Osteoblast (primary cell): ENCODE data around the gene AK9. TPM values are rescaled to one million over a fixed set of nuclear protein-coding genes. Genes with fewer than 3 reads are reported as not detected.

Source experiments
- DNase-seq: peaks from one replicate; pipeline ENCODE4 v3.0.0; 2011; ENCODE audit warnings: low spot score, mixed read lengths; ENCODE audit not compliant: insufficient read length; ENCODE audit errors: missing footprints
- H2AFZ ChIP-seq: 2 replicates; pipeline ENCODE4 v1.6.0; 2011; ENCODE audit warnings: mild to moderate bottlenecking, low read length
- H3K27ac ChIP-seq: 2 replicates; pipeline ENCODE4 v1.5.1; 2011; ENCODE audit warnings: mild to moderate bottlenecking, low read depth, low read length, moderate library complexity
- H3K27me3 ChIP-seq: 2 replicates; pipeline ENCODE4 v1.6.0; 2012; ENCODE audit warnings: mild to moderate bottlenecking, control low read depth, inconsistent platforms, low read length, moderate library complexity; ENCODE audit not compliant: insufficient read depth
- H3K36me3 ChIP-seq: 2 replicates; pipeline ENCODE4 v1.5.1; 2011; ENCODE audit warnings: mild to moderate bottlenecking, low read length, control low read depth, moderate library complexity; ENCODE audit not compliant: insufficient read depth
- H3K4me1 ChIP-seq: 2 replicates; pipeline ENCODE4 v1.5.1; 2011; ENCODE audit warnings: mild to moderate bottlenecking, low read length, control low read depth, moderate library complexity; ENCODE audit not compliant: insufficient read depth
- H3K4me2 ChIP-seq: 2 replicates; pipeline ENCODE4 v1.6.0; 2011; ENCODE audit warnings: mild to moderate bottlenecking, low read length; ENCODE audit not compliant: insufficient read depth
- H3K4me3 ChIP-seq: fragments of 200-600 bp; sonication (generic); 3 replicates; pipeline ENCODE4 v1.5.1; 2012; ENCODE audit warnings: mild to moderate bottlenecking, low read length, inconsistent platforms; ENCODE audit not compliant: insufficient read depth
- H3K79me2 ChIP-seq: 2 replicates; pipeline ENCODE4 v1.6.0; 2012; ENCODE audit warnings: mild to moderate bottlenecking, low read length, control low read depth, inconsistent platforms; ENCODE audit not compliant: insufficient read depth
- H3K9me3 ChIP-seq: 2 replicates; pipeline ENCODE4 v1.5.1; 2011; ENCODE audit warnings: low read depth, low read length, control low read depth
- H4K20me1 ChIP-seq: 2 replicates; pipeline ENCODE4 v1.6.0; 2012; ENCODE audit warnings: mild to moderate bottlenecking, low read length, control low read depth; ENCODE audit not compliant: insufficient read depth
- CTCF ChIP-seq: IDR thresholded peaks from 2 replicates; pipeline ENCODE4 v1.5.1; 2011; ENCODE audit warnings: mild to moderate bottlenecking, low read depth, low read length, moderate library complexity; ENCODE audit errors: extremely low read depth
- total RNA-seq: library from RNA; depleted of rRNA; stranded (reverse); fragments of >200 nt; gene quantifications from 2 replicates; pipeline ENCODE4 v1.2.3, GENCODE V29; 2012

AK9 gene
- total RNA-seq, 1 donor = 5.8 TPM

- H4K20me1 ChIP-seq = no peaks in the 10 kb centered on the region
- no peak overlapping the region for H2AFZ ChIP-seq
- H3K27ac ChIP-seq = no peak overlapping the region
- no peak overlapping the region for H3K4me2 ChIP-seq
- TF ChIP-seq CTCF = no peak
- no peaks in the 10 kb centered on the region for H3K79me2 ChIP-seq
- H3K36me3 ChIP-seq = no peaks in the 10 kb centered on the region
- DNase-seq = no peak
- H3K27me3 ChIP-seq = no peaks in the 10 kb centered on the region
- H3K4me1 ChIP-seq = no peaks in the 10 kb centered on the region
- H3K4me3 ChIP-seq = no peak overlapping the region
- no peaks in the 10 kb centered on the region for H3K9me3 ChIP-seq
These were observed 67.7 kb downstream of the AK9 start for GRCh38 chr6:109623288-109623687.

GRCh38 chr6:109612268-109612667 lies 78.7 kb downstream of the AK9 start:
- Histone ChIP-seq H3K4me1 (no peaks in the 10 kb centered on the region), H3K79me2 (no peaks in the 10 kb centered on the region), H3K27me3 (no peaks in the 10 kb centered on the region), H3K36me3 (no peaks in the 10 kb centered on the region), H3K9me3 (no peaks in the 10 kb centered on the region), H3K4me2 (no peak overlapping the region), H2AFZ (no peak overlapping the region), H4K20me1 (no peaks in the 10 kb centered on the region), H3K27ac (no peak overlapping the region), H3K4me3 (no peak overlapping the region)
- DNase-seq = no peak
- no peak for TF ChIP-seq CTCF

GRCh38 chr6:109611502-109611901 lies 79.5 kb downstream of the AK9 start:
- Histone ChIP-seq H4K20me1 (no peaks in the 10 kb centered on the region), H3K9me3 (no peaks in the 10 kb centered on the region), H3K4me2 (no peak overlapping the region), H3K4me1 (no peaks in the 10 kb centered on the region), H2AFZ (no peak overlapping the region), H3K27me3 (no peaks in the 10 kb centered on the region), H3K4me3 (no peak overlapping the region), H3K27ac (no peak overlapping the region), H3K79me2 (no peaks in the 10 kb centered on the region), H3K36me3 (no peaks in the 10 kb centered on the region)
- TF ChIP-seq CTCF = no peak
- DNase-seq = no peak

DNA sequence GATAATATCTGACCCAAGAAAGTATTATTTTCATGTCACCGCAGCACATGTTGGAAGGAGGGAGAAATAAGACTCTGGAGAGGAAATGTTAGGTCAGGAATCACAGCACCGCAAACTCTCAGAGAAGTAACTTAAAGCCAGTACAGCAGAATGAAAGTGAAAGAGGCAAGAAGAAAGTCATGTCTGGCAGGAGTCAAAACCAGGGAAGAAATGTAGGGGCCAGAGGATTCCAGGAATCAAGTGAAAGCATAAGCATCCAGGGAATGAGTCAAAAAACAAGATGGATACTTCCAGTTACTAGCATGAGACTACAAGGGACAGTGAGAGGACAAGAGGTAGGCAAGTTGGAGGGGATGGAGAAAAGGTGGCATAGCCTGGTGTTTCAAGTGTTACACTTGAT lies 80.4 kb downstream of the AK9 start:
- no peaks in the 10 kb centered on the region for H3K36me3 ChIP-seq
- H2AFZ ChIP-seq = peak overlapping the region; percentile 59
- TF ChIP-seq CTCF = no peak
- peak overlapping the region; percentile 32 for H3K4me2 ChIP-seq
- H3K27me3 ChIP-seq = peaks cover 3% of the 10 kb centered on the region
- no peaks in the 10 kb centered on the region for H3K9me3 ChIP-seq
- no peaks in the 10 kb centered on the region for H4K20me1 ChIP-seq
- no peak for DNase-seq
- no peak overlapping the region for H3K4me3 ChIP-seq
- no peak overlapping the region for H3K27ac ChIP-seq
- H3K79me2 ChIP-seq = no peaks in the 10 kb centered on the region
- no peaks in the 10 kb centered on the region for H3K4me1 ChIP-seq
